ENCODE data around the gene INPP5D.

- TF ChIP-seq CTCF (IDR thresholded peaks at IDR 0.05; ENCODE audit: extremely low read depth in 1 of 2, insufficient read depth in 1 of 2, low read depth in 1 of 2, low read length in 2 of 2) (no peak), POLR2A (IDR thresholded peaks at IDR 0.05; ENCODE audit: low read depth, low read length) (no peak), EZH2 (IDR thresholded peaks at IDR 0.05; ENCODE audit: borderline replicate concordance, low read depth, low read length, severe bottlenecking) (no peak), MYC (IDR thresholded peaks at IDR 0.05; ENCODE audit: low read depth, low read length) (no peak), MAX (IDR thresholded peaks at IDR 0.05; ENCODE audit: insufficient read depth, insufficient read length) (no peak), POLR2AphosphoS5 (IDR thresholded peaks at IDR 0.05; ENCODE audit: insufficient read depth, low read depth, low read length) (no peak), JUN (IDR thresholded peaks at IDR 0.05; ENCODE audit: borderline replicate concordance, insufficient read depth, insufficient read length, low read depth) (no peak), GATA2 (IDR thresholded peaks at IDR 0.05; ENCODE audit: insufficient read depth, insufficient read length, low read depth, low read length) (no peak)
These were observed 161.4 kb downstream of the INPP5D start for GRCh38 chr2:233221378-233222063.

All from endothelial cell of umbilical vein (primary cell).